GM15510 (cell line): ENCODE data around the gene TMEM145.

Experiments
- POLR2A ChIP-seq: IDR thresholded peaks from 3 replicates; pipeline ENCODE4 v1.6.1; 2011; ENCODE audit warnings: borderline replicate concordance; ENCODE audit not compliant: insufficient read length; ENCODE audit errors: extremely low read depth

Gene TMEM145

DNA sequence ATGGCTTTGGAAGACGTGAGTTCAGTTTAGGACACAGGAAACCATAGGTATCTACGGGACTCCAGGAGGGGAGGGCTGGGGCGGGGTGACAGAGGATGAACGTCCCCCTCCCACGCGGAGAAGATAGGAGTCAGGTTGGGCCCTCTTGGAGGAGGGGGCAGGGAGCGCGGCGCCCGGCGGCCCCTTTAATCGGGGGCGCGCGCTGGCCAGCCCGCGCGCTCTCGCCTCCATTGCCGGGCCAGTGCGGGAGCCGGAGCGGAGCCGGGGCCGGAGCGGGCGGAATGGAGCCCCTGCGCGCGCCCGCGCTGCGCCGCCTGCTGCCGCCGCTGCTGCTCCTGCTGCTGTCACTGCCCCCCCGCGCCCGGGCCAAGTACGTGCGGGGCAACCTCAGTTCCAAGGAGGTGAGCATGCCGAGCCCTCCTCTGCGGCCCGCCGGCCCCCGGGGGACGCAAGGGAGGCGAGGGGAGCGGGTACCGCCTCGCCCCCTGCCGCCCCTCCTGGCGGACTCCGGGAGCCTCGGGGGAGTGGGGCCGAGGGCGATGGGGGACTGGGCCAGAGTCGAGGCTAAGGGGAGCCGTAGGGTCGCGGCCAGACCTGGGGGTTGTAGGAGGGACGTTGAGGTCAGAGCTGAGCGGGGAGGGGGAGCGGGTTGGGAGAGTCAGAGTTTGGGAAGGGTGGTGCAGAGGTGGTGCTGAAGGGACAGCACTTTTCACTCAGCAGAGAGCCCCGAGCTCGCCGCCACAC lies at the start of gene TMEM145:
Gene TMEM145, plus strand, starts transcription at position 214 of the 744 bp plus-strand sequence. Its CDS starts 68 bp downstream, at position 282.
- no peak for TF ChIP-seq POLR2A

DNA sequence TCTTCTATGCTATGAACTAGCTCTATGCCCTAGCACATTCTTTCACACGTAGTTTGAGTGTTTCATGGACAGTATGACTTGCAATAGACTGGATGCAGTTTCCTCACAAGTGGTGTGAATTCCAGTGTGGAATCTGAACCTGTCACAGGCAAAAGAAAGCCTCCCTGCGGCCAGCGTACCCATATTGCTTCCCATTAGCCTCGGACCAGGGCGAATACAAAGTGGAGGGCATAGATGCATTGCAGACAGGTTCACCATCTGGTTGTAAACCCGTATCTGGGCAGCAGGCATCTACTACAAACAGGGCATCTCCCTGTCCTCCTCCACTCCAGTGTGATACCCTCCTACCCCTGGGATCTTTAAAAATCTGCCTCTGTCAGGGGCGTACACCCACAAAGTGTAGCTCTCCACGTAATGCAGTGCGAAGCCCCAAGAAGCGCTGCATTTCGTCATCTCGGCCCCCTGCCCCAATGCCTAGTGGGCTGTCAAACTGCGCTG lies 45.4 kb upstream of the TMEM145 start:
- no peak for TF ChIP-seq POLR2A

DNA sequence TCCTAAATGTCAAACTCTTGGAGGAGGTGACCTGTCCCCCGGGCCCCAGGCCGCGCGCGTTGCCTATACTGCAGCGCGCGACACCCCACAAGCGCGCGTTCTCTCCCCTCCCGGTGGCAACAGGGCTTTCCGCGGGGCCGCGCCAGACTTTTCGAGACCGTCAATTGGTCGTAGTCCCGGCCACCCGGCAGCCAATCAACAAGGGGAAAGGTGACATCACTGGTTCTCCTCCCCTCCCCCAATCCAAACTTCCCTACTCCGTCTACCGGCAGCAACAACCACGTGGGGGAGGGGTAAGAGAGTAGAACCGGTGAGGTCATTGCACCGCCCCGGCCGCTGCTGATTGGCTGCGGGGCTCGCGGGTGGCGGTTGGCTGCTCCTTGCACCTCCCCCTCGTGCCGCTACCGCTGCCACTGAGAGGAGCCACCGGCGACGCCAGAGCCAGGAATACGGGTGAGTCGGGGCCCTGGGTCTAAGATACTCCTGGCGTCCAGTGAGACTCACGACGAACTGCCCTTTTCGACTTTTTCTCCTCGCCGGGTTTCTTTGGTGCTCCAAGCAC lies 44.9 kb upstream of the TMEM145 start:
- peak; percentile 59 for TF ChIP-seq POLR2A

GRCh38 chr19:42268704-42269477 lies 44.2 kb upstream of the TMEM145 start, which contains the start of gene CIC:
TSS of gene CIC (plus strand) at chr19:42269252. CDS start at chr19:42271784, 2,532 bp downstream.
- no peak for TF ChIP-seq POLR2A

GRCh38 chr19:42269478-42270345 lies 43.4 kb upstream of the TMEM145 start:
- TF ChIP-seq POLR2A, result no peak

- peak; percentile 40 for TF ChIP-seq POLR2A
Measured at GRCh38 chr19:42270346-42271044, 42.6 kb upstream of the TMEM145 start.

DNA sequence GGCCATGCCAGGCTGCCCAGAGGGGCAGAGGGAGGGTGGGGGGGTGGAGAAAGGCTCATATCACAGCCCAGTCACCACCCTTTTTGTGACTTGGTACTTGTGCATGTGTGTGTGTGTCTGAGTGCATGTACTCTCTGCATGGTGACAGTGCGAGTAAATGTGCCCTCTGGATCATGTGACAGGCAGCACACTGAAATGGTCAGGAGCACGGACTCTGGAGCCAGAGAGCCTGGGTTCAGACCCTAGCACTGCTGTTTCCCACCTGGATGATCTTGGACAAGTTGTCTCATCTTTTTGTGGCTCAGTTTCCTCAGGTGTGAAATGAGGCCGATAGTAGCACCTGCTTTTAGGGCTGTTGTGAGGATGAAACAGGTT lies 42.1 kb upstream of the TMEM145 start:
- TF ChIP-seq POLR2A, result no peak

DNA sequence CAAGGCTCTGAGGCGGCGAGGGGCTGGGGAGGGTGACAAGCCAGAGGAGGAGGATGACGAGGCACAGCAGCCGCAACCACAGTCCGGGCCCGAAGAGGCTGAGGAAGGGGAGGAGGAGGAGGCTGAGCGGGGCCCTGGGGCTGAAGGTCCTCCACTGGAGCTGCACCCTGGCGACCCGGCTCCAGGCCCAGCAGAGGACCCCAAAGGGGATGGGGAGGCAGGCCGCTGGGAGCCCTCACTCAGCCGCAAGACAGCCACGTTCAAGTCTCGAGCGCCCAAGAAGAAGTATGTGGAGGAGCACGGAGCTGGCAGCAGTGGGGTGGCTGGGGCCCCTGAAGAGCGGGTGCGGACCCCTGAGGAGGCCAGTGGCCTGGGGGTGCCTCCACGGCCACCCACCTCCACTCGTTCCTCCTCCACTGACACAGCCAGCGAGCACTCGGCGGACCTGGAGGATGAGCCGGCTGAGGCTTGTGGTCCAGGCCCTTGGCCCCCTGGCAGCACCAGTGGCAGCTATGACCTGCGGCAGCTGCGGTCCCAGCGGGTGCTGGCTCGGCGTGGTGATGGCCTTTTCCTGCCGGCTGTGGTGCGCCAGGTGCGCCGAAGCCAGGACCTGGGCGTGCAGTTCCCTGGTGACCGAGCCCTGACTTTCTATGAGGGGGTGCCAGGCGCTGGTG lies 41.1 kb upstream of the TMEM145 start:
- TF ChIP-seq POLR2A, result no peak

GRCh38 chr19:42272535-42272897 lies 40.6 kb upstream of the TMEM145 start:
- no peak for TF ChIP-seq POLR2A

DNA sequence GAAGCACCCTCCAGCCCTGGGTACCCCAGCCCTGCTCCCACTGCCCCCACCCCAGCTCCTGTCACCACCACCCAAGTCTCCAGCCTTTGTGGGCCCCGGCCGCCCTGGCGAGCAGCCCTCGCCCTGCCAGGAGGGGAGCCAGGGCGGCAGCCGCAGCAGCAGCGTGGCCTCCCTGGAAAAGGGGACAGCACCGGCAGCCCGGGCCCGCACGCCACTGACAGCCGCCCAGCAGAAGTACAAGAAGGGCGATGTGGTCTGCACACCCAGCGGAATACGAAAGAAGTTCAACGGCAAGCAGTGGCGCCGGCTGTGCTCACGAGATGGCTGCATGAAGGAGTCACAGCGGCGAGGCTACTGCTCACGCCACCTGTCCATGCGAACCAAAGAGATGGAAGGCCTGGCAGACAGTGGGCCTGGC lies 40.1 kb upstream of the TMEM145 start:
- no peak for TF ChIP-seq POLR2A

DNA sequence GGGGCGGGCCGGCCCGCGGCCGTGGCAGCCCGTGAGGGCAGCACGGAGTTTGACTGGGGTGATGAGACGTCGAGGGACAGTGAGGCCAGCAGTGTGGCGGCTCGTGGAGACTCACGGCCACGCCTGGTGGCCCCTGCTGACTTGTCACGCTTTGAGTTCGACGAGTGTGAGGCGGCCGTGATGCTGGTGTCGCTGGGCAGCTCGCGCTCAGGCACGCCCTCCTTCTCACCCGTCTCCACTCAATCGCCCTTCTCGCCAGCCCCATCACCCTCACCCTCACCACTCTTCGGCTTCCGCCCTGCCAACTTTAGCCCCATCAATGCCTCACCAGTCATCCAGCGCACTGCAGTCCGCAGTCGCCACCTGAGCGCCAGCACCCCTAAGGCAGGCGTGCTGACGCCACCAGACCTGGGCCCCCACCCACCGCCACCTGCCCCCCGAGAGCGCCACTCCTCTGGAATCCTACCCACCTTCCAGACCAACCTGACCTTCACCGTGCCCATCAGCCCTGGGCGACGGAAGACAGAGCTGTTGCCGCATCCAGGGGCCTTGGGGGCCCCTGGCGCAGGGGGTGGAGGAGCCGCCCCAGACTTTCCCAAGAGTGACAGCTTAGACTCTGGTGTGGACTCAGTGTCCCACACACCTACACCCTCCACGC lies 39.6 kb upstream of the TMEM145 start:
- TF ChIP-seq POLR2A, result no peak

GRCh38 chr19:42274065-42274682 lies 38.9 kb upstream of the TMEM145 start:
- TF ChIP-seq POLR2A, result no peak
